GM21619 (cell line): ENCODE measurements around the gene TBC1D2B.
"Not testable (repeated sequence)": the region's sequence is repeated elsewhere in the genome, so short reads cannot be mapped to it uniquely, and the experiment has no call there.

ENCODE experiments used
- ATAC-seq: cut with Tn5 transposase; IDR thresholded peaks from one replicate; pipeline ENCODE4 v1.9.1; 2021; ENCODE audit not compliant: unreplicated experiment

Gene TBC1D2B

DNA sequence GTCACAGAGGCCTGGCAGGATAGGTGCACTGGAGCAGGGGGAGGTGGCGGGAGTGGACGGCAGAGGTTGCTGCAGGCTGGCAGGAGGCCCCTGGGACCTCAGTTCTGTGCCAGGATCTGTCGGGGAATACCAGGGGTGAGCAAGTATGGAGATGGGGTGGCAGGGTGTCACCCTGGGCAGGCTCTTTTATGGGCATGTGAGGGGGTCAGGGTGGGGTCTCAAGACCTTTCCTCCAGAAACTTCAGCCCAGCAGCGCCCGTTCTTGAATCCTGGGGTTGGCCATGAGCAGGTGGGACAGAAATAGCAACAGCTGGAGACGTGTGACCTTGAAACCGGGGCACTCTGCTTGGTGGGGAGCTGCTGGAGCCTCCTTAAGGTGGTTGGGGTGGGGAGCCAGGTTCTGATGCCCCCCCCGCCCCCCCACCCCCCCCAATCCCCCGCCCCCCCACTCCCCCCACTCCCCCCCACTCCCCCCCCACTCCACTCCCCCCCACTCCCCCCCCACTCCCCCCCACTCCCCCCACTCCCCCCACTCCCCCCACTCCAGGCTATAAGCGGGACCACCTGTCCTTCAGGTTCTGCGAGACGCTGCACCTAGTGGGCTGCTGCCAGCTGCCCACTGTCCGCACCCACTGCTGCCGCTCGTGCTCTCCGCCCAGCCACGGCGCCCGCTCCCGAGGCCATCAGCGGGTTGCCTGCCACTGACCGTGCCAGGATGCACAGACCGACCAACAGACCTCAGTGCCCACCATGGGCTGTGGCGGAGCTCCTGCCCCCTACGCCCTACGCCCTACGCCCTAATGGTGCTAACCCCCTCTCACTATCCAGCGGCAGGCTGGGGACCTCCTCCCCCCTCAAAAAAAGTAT is 84.9 kb downstream of the TBC1D2B start:
- no peak for ATAC-seq

DNA sequence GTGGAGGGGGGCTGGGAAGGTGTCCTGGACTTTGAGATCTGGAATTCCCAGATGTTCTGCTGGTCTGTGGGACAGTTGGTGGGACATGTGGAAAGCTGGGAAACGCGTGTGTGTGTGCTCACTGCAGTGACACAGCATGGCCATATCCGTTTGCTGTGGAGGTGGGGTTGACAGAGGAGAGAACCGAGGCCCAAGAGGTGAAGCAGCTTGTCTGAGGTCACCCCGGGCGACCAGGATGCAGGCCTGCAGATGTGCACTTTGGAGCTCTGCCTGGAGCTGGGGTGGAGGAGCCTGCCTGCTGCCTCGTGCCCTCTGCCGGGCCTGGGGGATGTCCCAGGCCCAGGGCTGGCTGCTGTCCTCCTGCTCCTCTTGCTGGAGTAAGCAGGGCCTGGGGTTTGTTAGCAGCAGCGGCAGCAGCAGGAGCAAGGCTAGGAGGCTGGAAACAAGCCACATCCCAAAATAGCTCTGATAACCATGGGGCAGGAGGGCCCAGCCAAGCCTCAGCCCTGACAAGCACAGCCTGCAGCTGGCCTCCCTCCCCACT is 85.8 kb downstream of the TBC1D2B start:
- ATAC-seq: not testable (repeated sequence)

DNA sequence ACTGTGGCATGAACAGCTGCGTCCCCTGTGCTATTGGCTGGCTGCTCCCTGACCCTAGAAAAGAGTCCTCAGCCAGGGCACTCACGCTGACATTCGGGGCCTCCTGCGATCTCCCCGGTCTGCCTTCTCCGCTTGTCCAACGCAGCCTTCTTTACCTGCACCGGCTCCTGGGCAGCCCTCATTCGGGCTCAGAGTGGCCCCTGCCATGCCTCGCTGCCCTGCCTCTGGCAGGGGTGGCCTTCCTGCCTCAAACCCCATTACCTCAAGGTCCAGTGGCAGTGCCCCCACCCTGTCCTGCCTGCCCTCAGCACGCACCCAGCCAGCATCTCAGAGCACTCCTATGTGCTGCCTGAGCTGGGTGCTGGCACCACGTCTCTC is 86.5 kb downstream of the TBC1D2B start:
- no peak for ATAC-seq

DNA sequence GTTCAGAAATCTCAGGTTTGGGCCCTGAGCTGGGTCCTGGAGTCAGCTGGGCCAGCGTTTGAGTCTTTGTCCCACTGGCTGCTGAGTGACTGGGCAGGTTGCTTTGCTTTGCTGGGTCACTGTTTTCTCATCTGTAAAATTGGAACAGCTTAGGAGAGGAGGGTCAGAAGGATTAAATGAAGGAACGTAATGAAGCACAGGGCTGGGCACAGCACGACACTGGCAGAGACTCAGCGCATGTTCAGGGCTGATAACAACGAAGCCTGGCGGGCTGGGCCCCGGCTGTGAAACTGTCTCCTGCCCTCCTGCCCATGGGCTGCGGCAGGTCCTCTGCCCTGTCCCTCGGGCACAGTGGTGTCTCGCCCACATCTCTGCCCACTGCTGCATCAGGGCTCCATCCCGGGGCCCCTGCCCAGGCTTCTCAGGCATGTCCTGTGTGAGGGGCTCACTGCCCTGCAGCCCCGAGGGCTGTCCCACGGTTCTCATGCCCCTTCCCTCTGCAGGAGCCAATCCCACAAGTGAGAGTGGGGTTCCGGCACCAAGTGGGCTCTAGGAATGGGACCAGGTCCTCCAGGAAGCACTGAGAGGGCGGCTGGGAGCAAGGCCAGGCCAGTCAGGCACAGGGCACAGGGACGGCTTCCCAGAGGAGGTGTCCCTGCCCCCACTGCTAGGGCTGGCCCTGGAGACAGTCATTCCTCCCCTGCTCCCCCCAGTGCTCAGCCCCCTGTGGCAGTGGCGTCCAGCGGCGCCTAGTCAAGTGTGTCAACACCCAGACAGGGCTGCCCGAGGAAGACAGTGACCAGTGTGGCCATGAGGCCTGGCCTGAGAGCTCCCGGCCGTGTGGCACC is 88.0 kb downstream of the TBC1D2B start:
- no peak for ATAC-seq

DNA sequence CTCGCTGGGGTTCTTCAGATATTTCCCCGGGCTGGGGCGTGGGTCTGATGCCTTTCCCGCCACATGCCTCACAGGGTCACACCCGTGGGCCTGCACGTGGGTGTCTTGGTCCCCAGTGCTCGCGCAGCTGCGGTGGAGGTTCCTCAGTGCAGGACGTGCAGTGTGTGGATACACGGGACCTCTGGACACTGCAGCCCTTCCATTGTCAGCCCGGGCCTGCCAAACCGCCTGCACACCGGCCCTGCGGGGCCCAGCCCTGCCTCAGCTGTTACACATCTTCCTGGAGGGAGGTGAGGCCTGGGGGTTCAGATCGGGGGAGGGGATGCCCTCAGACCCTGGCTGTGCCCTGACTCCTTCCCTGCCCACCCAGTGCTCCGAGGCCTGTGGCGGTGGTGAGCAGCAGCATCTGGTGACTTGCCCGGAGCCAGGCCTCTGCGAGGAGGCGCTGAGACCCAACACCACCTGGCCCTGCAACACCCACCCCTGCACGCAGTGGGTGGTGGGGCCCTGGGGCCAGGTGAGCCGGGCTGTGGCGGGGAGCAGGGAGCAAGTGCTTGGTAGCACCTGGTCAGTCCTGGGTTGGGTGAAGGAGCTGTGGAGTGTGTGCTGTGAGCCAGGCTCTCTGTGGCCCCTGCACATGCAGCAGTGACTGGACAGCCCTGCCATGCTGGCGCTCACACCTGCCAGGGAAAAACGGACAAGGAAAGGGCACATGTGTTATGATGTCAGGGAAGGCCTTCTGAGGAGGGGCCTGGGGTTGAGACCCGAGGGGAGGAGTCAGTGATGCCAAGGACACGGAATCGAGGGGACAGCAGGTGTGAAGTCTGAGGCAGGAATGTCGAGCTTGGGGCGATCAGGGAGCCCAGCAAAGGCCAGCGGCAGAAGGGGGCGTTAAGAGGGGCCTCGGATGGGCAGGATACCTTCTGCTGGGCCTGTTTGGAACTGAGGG is 88.9 kb downstream of the TBC1D2B start:
- ATAC-seq: no peak

DNA sequence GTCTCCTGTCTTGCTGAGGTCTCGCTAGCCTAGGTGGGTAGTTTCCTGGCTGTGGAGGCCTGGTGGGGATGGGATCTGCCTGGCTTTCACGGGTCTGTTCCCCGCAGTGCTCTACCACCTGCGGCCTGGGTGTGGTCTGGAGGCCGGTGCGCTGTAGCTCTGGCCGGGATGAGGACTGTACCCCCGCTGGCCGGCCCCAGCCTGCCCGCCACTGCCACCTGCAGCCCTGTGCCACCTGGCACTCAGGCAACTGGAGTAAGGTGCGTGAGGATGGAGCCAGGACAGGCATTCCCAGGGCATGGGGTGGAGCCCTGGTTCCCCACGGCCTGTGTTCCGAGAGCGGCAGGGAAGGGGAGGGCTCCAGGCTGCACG is 89.8 kb downstream of the TBC1D2B start:
- ATAC-seq: not testable (repeated sequence)

DNA sequence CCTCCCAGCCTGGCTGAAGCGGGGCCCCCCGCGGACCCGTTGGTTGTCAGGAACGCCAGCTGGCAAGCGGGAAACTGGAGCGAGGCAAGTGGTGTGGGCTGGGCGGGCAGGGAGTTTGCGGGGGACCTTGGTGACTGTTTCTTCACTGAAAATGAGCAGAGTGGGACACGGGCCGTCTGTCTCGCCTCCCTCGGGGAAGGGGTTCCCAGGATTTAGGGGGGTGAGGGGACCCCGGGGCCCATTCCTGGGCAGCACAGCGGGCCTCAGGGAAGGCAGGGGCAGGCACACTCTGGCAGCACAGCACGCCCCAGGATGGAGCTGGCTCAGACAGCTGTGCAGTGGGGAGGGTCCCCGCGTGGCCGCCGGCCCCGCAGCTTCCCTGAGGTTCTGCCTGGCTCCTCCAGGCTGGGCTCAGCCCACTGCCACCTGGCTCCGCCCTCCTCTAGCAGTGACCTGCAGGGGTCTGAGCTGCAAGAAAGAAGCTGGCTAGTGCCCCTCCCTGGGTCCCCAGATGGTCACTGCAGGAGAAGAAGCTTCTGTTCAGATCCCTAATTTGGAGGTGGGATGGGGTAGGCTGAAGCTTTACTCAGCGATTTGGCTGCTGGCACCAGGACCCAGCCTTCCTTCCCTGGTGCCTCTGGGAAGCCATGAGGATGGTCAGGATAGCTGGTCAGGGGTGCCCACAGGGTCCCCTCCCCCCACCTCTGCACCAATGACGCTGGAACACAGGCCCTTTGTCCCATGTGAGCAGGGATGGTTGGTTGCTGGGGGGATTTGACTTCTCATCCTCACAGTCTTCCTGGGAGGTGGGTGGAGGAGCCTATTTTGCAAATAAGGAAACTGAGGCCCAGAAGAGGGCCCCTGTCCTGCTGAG is 90.4 kb downstream of the TBC1D2B start:
- no peak for ATAC-seq

DNA sequence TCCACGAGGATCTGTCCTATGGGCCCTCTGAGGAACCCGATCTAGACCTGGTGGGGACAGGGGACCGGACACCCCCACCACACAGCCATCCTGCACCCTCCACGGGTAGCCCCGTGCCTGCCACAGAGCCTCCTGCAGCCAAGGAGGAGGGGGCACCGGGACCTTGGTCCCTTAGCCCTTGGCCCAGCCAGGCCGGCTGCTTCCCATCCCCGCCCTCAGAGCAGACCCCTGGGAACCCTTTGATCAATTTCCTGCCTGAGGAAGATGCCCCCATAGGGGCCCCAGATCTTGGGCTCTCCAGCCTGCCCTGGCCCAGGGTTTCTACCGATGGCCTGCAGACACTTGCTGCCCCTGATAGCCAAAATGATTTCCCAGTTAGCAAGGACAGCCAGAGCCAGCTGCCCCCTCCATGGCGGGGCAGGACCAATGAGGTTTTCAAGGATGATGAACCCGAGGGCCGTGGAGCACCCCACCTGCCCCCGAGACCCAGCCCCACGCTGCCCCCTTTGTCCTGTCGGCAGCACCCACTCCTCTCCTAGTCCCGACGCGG is 91.5 kb downstream of the TBC1D2B start:
- no peak for ATAC-seq

DNA sequence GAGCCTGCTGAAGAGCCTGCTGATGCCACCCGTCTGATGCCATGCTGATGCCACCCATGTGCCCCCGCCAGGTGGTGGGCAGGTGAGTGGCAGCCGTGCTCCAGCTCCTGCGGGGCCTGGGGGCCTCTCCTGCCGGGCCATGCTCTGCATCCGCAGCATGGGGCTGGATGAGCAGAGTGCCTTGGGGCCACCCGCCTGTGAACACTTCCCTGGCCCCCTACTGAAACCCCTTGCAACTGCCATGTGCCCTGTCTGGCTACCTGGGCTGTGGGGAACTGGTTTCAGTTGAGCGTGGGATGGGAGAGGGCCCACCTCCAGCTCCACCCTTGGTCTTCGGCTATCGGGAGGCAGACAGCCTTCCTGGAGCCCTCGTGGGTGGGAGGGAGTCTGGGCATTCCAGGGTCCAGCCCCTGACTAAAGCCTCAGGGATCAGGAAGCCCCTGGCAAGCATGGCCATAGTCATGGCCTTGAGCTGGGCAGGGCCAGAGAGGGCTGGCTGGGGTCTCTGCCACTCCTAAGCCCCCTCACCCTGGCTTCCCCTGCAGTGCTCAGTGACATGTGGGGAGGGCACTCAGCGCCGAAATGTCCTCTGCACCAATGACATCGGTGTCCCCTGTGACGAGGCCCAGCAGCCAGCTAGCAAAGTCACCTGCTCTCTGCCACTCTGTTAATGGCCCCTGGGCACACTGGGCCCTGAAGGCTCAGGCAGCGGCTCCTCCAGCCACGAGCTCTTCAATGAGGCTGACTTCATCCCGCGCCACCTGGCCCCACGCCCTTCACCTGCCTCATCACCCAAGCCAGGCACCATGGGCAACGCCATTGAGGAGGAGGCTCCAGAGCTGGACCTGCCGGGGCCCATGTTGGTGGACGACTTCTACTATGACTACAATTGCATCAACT is 92.2 kb downstream of the TBC1D2B start:
- no peak for ATAC-seq

DNA sequence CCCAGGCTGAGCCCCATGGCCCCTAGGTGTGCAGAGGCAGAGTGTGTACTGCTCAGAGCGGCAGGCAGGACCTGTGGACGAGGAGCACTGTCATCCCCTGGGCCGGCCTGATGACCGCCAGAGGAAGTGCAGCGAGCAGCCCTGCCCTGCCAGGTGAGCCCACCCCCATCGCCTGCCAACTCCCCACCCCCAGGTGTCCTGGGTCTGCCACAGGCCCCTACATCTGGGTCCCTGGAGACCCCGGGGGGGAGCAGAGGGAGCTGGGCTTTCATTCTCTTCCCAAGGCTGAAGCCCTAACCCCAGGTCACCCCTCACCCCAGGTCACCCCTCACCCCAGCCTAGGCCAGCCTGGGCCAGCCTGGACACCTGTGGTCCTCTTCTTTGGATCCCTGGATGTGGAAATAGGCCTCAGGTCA is 93.1 kb downstream of the TBC1D2B start:
- no peak for ATAC-seq

DNA sequence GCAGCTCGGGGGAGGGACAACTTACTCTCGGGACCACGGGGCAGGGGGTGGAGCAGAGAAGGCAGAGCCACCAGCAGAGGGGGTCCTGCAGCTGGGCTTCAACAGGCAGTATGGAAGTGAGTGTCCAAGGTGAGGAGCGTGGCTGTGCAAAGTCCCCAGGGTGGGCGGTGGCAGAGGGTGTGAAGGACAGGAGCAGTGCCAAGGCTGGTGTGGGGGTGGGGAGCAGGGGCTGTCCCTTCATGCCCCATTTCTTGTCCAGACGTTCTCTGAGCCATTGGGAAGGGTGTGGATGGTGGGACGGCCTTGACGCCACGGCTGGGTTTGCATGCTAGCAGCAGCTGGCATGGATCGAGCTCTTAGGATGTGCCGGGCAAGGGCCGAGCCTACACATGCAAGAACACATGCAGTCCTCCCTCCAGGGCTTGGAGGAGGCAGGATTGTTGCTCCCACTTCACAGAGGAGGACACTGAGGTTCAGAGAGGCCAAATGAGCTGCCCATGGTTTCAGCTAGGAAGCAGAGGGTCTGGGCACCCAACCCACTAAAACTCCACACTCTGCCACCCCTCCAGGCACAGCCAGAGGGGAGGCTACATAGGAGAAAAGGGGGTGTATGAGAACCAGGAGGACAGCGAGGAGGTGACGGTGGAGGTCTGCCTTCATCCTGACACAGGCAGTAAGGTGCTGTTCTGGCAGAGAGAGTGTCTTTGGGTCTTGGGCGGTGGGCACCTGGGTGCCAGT is 93.6 kb downstream of the TBC1D2B start:
- no peak for ATAC-seq

DNA sequence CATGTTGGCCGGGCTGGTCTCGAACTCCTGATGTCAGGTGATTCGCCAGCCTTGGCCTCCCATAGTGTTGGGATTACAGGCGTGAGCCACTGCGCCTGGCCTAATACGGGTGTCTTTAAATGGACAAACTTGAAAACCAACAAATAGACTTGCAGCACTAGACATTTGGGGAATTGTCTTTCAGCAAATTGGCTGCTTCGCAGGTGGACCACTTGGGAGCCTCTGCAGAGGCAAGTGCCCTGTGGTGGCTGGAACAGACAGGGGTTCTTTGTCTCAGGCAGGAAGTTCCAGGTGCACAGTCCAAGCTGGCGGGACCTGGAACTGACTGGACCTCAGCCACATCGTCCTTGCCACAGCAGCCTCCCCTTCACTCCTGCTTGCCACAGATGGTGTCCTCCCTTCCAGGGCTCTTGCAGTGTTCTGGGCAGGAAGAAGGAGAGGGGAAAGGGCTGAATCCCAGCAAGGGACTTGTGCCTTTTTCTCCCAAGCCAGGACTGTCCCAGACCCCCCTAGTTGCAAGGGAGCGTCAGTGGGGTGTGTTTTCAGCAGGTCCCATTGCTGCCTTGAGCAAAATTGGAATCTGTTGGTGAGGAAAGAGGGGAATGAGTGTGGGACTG is 94.3 kb downstream of the TBC1D2B start:
- ATAC-seq: no peak

DNA sequence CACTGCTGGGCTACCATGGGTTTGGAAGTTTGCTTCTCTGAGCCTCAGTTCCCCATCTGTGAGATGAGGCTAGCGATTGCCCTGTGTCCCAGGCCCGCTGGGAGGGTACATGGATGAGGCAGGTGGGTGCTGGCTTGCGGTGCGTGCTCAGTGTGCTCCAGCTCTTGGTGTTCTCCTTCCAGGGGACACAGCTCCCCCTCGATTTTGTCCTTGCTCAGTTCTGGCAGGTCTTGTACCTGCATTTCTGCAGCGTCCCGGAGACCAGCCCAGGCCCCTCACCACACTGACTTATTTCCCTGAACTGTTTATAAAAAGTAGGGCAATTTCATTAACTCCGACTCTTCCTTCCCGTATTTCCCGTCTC is 95.4 kb downstream of the TBC1D2B start:
- no peak for ATAC-seq

DNA sequence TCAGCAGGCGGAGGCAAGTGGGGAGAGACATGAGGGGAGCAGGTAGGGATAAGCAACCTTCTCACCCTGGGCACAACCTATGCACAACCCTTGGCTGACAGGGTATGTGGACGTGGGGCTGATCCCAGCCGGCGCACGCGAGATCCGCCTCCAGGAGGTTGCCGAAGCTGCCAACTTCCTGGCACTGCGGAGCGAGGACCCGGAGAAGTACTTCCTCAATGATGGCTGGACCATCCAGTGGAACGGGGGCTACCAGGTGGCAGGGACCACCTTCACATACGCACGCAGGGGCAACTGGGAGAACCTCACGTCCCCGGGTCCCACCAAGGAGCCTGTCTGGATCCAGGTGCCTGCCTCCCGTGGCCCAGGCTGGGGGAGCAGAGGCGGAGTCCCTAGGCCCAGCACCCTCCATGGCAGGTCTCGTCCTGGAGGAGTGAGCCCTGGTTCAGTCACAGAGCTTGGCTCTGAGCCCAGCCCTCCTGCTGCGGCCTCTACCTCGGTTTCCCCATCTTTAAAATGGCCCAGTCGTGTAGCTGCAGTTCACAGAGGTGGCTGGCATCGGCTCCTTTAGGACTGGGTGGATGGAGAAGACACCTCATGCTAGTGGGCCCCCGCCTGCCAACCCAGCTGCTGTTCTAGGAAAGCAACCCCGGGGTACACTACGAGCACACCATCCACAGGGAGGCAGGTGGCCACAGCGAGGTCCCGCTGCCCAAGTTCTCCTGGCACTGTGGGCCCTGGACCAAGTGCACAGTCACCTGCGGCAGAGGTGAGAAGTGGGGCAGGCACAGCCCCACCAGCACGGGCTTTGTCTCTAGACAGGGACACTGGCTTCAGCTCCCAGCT is 96.0 kb downstream of the TBC1D2B start:
- no peak for ATAC-seq

DNA sequence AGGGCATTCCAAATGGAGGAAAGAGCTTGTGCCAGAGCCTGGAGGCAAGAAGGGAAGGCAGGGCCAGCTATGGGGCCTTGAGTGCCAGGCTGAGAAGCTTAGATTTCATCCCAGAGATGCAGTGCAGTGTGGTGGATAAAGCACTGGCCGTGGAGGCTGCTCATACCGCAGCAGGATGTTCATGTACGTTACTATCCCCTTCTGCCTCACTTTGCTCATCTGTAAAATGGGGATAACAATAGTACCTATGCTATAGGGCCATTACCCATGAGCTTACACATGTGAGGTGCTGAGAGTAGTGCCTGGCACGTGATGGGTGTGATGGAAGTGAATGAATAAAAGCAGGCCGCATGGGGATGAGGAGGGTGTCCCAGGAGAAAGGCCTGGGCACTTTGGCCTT is 96.8 kb downstream of the TBC1D2B start:
- ATAC-seq: not testable (repeated sequence)

DNA sequence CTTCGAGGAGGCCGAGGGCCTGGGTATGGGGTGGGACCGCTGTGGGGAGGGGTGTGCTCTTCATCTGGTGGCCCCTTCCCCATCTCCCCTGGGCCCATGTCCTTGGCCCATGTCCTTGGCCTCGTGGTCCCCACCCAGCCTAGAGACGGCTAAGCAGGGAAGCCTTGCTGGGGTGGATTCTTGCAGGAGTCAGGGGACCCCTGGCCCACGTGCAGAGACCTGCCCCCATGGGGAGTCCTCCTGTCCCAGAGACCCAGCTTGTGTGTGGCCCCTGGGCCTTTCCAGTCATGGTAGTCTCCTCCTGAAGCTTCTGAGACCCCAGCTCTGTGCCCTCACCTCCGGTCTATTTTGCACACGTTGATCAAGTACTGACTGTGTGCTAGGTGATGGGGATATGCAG is 97.4 kb downstream of the TBC1D2B start:
- no peak for ATAC-seq

DNA sequence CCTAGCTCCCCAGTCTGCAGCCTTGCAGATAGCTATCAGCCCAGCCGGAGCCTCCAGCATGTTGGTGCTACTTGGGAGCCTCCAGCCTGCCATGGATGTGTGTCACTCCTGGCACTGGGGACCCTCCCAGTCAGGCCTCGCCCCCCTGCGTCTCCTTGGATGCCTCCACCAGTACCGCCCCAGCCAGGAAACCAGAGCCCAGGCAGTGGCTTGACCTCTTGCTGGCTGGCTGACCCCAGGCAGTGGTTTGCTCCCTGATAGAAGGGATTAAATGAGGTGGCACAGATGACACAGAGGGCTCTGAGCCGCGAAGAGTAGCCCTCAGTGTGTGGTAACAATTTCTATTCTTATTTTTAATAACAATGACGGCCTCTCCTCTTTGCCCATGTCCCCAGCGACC is 98.4 kb downstream of the TBC1D2B start:
- ATAC-seq: not testable (repeated sequence)
